ENCODE results near the gene CYP11A1. TPM values are rescaled to one million over a fixed set of nuclear protein-coding genes. Genes with fewer than 3 reads are reported as not detected.

Gene CYP11A1
- total RNA-seq, 1 experiment from 2014 or later: 1.7 TPM

GRCh38 chr15:74392451-74392830 is 25.0 kb upstream of the CYP11A1 start:
- no CpG with 5 or more reads among the region's 8 CpGs for WGBS (ENCODE audit: extremely low coverage, insufficient read length, low lambda C conversion rate)
- no peak overlapping the region for H3K27ac Mint-ChIP-seq

More at GRCh38 chr15:74392451-74392830, 25.0 kb upstream of the CYP11A1 start:
- Histone ChIP-seq H2AFZ (ENCODE audit: low read length) (no peak overlapping the region), H4K8ac (replicated peaks; ENCODE audit: insufficient read length, low read depth, low read length) (no peak overlapping the region), H3K9me3 (ENCODE audit: control insufficient read depth, low read depth, low read length) (no peaks in the 10 kb centered on the region), H3K4me1 (ENCODE audit: insufficient read depth, low read length) (no peaks in the 10 kb centered on the region; the same call in 1 of the 2 replicates), H3K79me1 (ENCODE audit: insufficient read depth, low read depth, low read length, poor library complexity, severe bottlenecking) (no peaks in the 10 kb centered on the region), H3K56ac (ENCODE audit: insufficient read length, low read depth, low read length) (no peak overlapping the region), H4K20me1 (ENCODE audit: control insufficient read depth, insufficient read depth, insufficient read length) (no peaks in the 10 kb centered on the region), H3K23me2 (ENCODE audit: insufficient read length, low read depth, low read length, poor library complexity, severe bottlenecking) (no peaks in the 10 kb centered on the region), H3T11ph (ENCODE audit: low read length) (no peak overlapping the region), H3K14ac (ENCODE audit: insufficient read depth, low read length) (no peak overlapping the region), H2BK5ac (ENCODE audit: insufficient read length, low read length) (no peak overlapping the region), H2AK5ac (ENCODE audit: insufficient read length, low read length) (no peak overlapping the region), H3K23ac (ENCODE audit: insufficient read length, low read depth, low read length) (no peak overlapping the region), H3K9ac (ENCODE audit: extremely low read depth, insufficient read length, low read length) (no peak overlapping the region), H3K18ac (ENCODE audit: insufficient read length, low read depth, low read length) (no peak overlapping the region), H3K4me2 (ENCODE audit: insufficient read depth, insufficient read length, low read length) (no peak overlapping the region), H2BK12ac (ENCODE audit: insufficient read length, low read depth, low read length) (no peak overlapping the region), H4K5ac (ENCODE audit: insufficient read length, low read depth, low read length) (no peak overlapping the region), H3K27ac (ENCODE audit: insufficient read length, low read depth, low read length) (no peak overlapping the region), H3K79me2 (ENCODE audit: insufficient read depth, low read length) (no peaks in the 10 kb centered on the region), H4K91ac (ENCODE audit: insufficient read length, low read depth, low read length) (no peak overlapping the region), H2BK120ac (ENCODE audit: low read depth, low read length, poor library complexity, severe bottlenecking) (no peak overlapping the region), H2BK20ac (ENCODE audit: low read depth, low read length, poor library complexity, severe bottlenecking) (no peak overlapping the region), H2BK15ac (ENCODE audit: low read depth, low read length) (no peak overlapping the region), H3K27me3 (ENCODE audit: insufficient read depth, low read length) (no peaks in the 10 kb centered on the region), H3K4ac (ENCODE audit: low read depth, low read length) (no peak overlapping the region)
- Mint-ChIP-seq H3K4me1 (peaks cover 14 to 25% of the 10 kb centered on the region in 2 experiments), H3K36me3 (ENCODE audit: insufficient read depth in 1 of 3, low read depth in 3 of 3) (no peaks in the 10 kb centered on the region), H3K9me3 (no peaks in the 10 kb centered on the region; a peak in 1 of 5 replicates), H3K27me3 (ENCODE audit: low read depth) (peaks cover 6% of the 10 kb centered on the region), H3K4me3 (no peak overlapping the region)
- DNase-seq: no peak
- no peak for TF ChIP-seq CTCF (conservative IDR thresholded peaks at IDR 0.05)
